Fibroblast of villous mesenchyme (primary cell): ENCODE data around the gene HOXA3. TPM values are rescaled to one million over a fixed set of nuclear protein-coding genes. Genes with fewer than 3 reads are reported as not detected.

ENCODE experiments used
- DNase-seq: peaks from one replicate; pipeline ENCODE4 v3.0.0-alpha.2; 2010; ENCODE audit warnings: low read depth
- H3K4me3 ChIP-seq: 2 replicates; pipeline ENCODE4 v1.5.1; 2011; ENCODE audit warnings: low read depth, mild to moderate bottlenecking, low read length
- total RNA-seq: library from RNA; depleted of rRNA; stranded (reverse); fragments of >200 nt; gene quantifications from 2 replicates; pipeline ENCODE4 v1.2.3, GENCODE V29; 2012
- TF ChIP-seq, protein P1 (sequence below): IDR thresholded peaks from 2 replicates; pipeline ENCODE4 v1.5.1; 2012; ENCODE audit warnings: low read depth, mild to moderate bottlenecking, low read length; ENCODE audit not compliant: insufficient read depth

The HOXA3 gene
- total RNA-seq, 1 donor = 11.7 TPM

GRCh38 chr7:27105301-27106031 is 46.9 kb downstream of the HOXA3 start:
- H3K4me3 ChIP-seq = no peak overlapping the region
- TF ChIP-seq, protein P1, sequence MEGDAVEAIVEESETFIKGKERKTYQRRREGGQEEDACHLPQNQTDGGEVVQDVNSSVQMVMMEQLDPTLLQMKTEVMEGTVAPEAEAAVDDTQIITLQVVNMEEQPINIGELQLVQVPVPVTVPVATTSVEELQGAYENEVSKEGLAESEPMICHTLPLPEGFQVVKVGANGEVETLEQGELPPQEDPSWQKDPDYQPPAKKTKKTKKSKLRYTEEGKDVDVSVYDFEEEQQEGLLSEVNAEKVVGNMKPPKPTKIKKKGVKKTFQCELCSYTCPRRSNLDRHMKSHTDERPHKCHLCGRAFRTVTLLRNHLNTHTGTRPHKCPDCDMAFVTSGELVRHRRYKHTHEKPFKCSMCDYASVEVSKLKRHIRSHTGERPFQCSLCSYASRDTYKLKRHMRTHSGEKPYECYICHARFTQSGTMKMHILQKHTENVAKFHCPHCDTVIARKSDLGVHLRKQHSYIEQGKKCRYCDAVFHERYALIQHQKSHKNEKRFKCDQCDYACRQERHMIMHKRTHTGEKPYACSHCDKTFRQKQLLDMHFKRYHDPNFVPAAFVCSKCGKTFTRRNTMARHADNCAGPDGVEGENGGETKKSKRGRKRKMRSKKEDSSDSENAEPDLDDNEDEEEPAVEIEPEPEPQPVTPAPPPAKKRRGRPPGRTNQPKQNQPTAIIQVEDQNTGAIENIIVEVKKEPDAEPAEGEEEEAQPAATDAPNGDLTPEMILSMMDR = no peak
- no peak for DNase-seq

GRCh38 chr7:27104341-27105058 is 47.9 kb downstream of the HOXA3 start:
- H3K4me3 ChIP-seq = no peak overlapping the region
- no peak for DNase-seq
- TF ChIP-seq, protein P1 = no peak

GRCh38 chr7:27103489-27104226 is 48.7 kb downstream of the HOXA3 start:
- no peak for DNase-seq
- no peak overlapping the region for H3K4me3 ChIP-seq
- TF ChIP-seq, protein P1 = no peak

GRCh38 chr7:27102581-27103442 is 49.6 kb downstream of the HOXA3 start, which contains the start of gene HOXA2:
HOXA2 (minus strand) TSS chr7:27102683; CDS start chr7:27102500, 183 bp downstream.
- no peak for DNase-seq

GRCh38 chr7:27101957-27102580 is 50.3 kb downstream of the HOXA3 start:
- TF ChIP-seq, protein P1 = no peak
- no peak overlapping the region for H3K4me3 ChIP-seq
- DNase-seq = no peak

More at GRCh38 chr7:27102581-27103442, 49.6 kb downstream of the HOXA3 start, which contains the start of gene HOXA2:
- TF ChIP-seq, protein P1 = no peak
- no peak within 1 kb of the TSS for H3K4me3 ChIP-seq
